SK-N-SH (cell line): Measurements from ENCODE around the gene MYH6.

Experiments
- CTCF ChIP-seq: fragments of 200-600 bp; sonication (generic); IDR thresholded peaks from 2 replicates; pipeline ENCODE4 v1.6.1; 2017; ENCODE audit warnings: antibody characterized with exemption, mild to moderate bottlenecking, moderate library complexity
- EP300 ChIP-seq, 2 experiments: IDR thresholded peaks; 2 replicates each; pipeline versions ENCODE4 v1.4.0 to v1.6.1; 2012; ENCODE audit warnings: borderline replicate concordance in 1 of 2, low read depth in 1 of 2, low read length in 1 of 2
- MAX ChIP-seq: IDR thresholded peaks from 2 replicates; pipeline ENCODE4 v1.4.0; 2012; ENCODE audit warnings: low read depth
- NFIC ChIP-seq: IDR thresholded peaks from 2 replicates; pipeline ENCODE4 v1.4.0; 2012; ENCODE audit warnings: borderline replicate concordance
- RAD21 ChIP-seq: IDR thresholded peaks from 2 replicates; pipeline ENCODE4 v1.6.1; 2012; ENCODE audit warnings: mild to moderate bottlenecking, low read length
- SIN3A ChIP-seq: IDR thresholded peaks from 2 replicates; pipeline ENCODE4 v1.6.1; 2012; ENCODE audit warnings: low read depth, mild to moderate bottlenecking, low read length, moderate library complexity, borderline replicate concordance

- TF ChIP-seq RAD21, result no peak
- no peak for TF ChIP-seq CTCF
- no peak for TF ChIP-seq SIN3A
- no peak for TF ChIP-seq MAX
- TF ChIP-seq EP300 (IDR thresholded peaks at IDR 0.05; ENCODE audit: borderline replicate concordance in 1 of 2, low read depth in 1 of 2, low read length in 1 of 2), result no peak
- TF ChIP-seq NFIC, result no peak
Measured at GRCh38 chr14:23421594-23421993, 13.5 kb upstream of the MYH6 start.
